Keratinocyte (primary cell): Measurements from ENCODE around the gene MSI2. TPM values are rescaled to one million over a fixed set of nuclear protein-coding genes. Genes with fewer than 3 reads are reported as not detected.

Source experiments
- DNase-seq: peaks from one replicate; pipeline ENCODE4 v3.0.0-alpha.2; 2011; ENCODE audit warnings: low read depth, missing footprints, low spot score
- FAIRE-seq: peaks from 2 replicates; lab custom pipeline; 2011; peaks lifted over from hg19 to GRCh38; lab: Jason Lieb, UNC
- H2AFZ ChIP-seq: 2 replicates; pipeline ENCODE4 v1.6.0; 2012; ENCODE audit warnings: low read length, control low read depth, inconsistent platforms; ENCODE audit not compliant: control insufficient read depth
- H3K27ac ChIP-seq: 2 replicates; pipeline ENCODE4 v1.5.1; 2011; ENCODE audit warnings: low read length; ENCODE audit not compliant: control insufficient read depth, insufficient read depth
- H3K27me3 ChIP-seq: 3 replicates; pipeline ENCODE4 v1.6.0; 2011; ENCODE audit warnings: low read length; ENCODE audit not compliant: control insufficient read depth, insufficient read depth; ENCODE audit errors: extremely low read depth
- H3K36me3 ChIP-seq, 2 experiments: 2 replicates in 1 of 2; 3 replicates in 1 of 2; pipeline ENCODE4 v1.5.1; 2011; ENCODE audit warnings: low read length in 2 of 2, mild to moderate bottlenecking in 1 of 2; ENCODE audit not compliant: control insufficient read depth in 2 of 2, insufficient read depth in 2 of 2; ENCODE audit errors: extremely low read depth in 1 of 2
- H3K4me1 ChIP-seq: 3 replicates; pipeline ENCODE4 v1.5.1; 2011; ENCODE audit warnings: low read length; ENCODE audit not compliant: control insufficient read depth, insufficient read depth; ENCODE audit errors: extremely low read depth
- H3K4me2 ChIP-seq: 3 replicates; pipeline ENCODE4 v1.6.0; 2011; ENCODE audit warnings: low read depth, low read length; ENCODE audit not compliant: control insufficient read depth, insufficient read depth; ENCODE audit errors: extremely low read depth
- H3K4me3 ChIP-seq, 3 experiments: fragments of 200-600 bp in 1 of 3; sonication (generic) in 1 of 3; 2 replicates in 2 of 3; 3 replicates in 1 of 3; pipeline ENCODE4 v1.5.1; 2011 to 2016; ENCODE audit warnings: low read length in 3 of 3, mild to moderate bottlenecking in 3 of 3, control low read depth in 2 of 3, inconsistent platforms in 1 of 3, low read depth in 1 of 3, mixed read lengths in 1 of 3, mixed run types in 1 of 3, moderate library complexity in 1 of 3; ENCODE audit not compliant: control insufficient read depth in 2 of 3, insufficient read depth in 2 of 3; ENCODE audit errors: extremely low read depth in 1 of 3
- H3K79me2 ChIP-seq: 2 replicates; pipeline ENCODE4 v1.6.0; 2012; ENCODE audit warnings: low read length; ENCODE audit not compliant: control insufficient read depth, insufficient read depth
- H3K9ac ChIP-seq: 3 replicates; pipeline ENCODE4 v1.6.0; 2011; ENCODE audit warnings: low read length; ENCODE audit not compliant: control insufficient read depth, insufficient read depth; ENCODE audit errors: extremely low read depth
- H3K9me1 ChIP-seq: 3 replicates; pipeline ENCODE4 v1.6.0; 2011; ENCODE audit warnings: low read length; ENCODE audit not compliant: control insufficient read depth, insufficient read depth; ENCODE audit errors: extremely low read depth
- H3K9me3 ChIP-seq: 2 replicates; pipeline ENCODE4 v1.5.1; 2012; ENCODE audit warnings: low read depth, low read length; ENCODE audit not compliant: control insufficient read depth
- H4K20me1 ChIP-seq: 3 replicates; pipeline ENCODE4 v1.6.0; 2011; ENCODE audit warnings: low read length; ENCODE audit not compliant: control insufficient read depth, insufficient read depth; ENCODE audit errors: extremely low read depth
- CTCF ChIP-seq, 3 experiments: IDR thresholded peaks in 1 of 3; conservative IDR thresholded peaks in 1 of 3; optimal IDR thresholded peaks in 1 of 3; 2 replicates in 2 of 3; 3 replicates in 1 of 3; pipeline versions ENCODE3 to v1.5.1; 2011; ENCODE audit warnings: low read length in 3 of 3, mild to moderate bottlenecking in 3 of 3, moderate library complexity in 2 of 3, control low read depth in 1 of 3, inconsistent platforms in 1 of 3; ENCODE audit not compliant: insufficient read depth in 2 of 3; ENCODE audit errors: extremely low read depth in 1 of 3
- EZH2 ChIP-seq: IDR thresholded peaks from one replicate; pipeline ENCODE4 v1.6.1; 2012; ENCODE audit warnings: inconsistent platforms, mild to moderate bottlenecking, low read length, moderate library complexity
- dilution Hi-C: fragments of 300-500 bp; cut with MboI; formaldehyde crosslinking; loops from one replicate; pipeline ENCODE4 v1.7.0; 2020; ENCODE audit warnings: low sequenced_read_pairs; ENCODE audit not compliant: extremely low pct_ligation_motif_present
- polyA plus RNA-seq, 5 experiments: library from polyadenylated mRNA; depleted of rRNA in 3 of 5; stranded (reverse) in 3 of 5; stranded (forward) in 1 of 5; unstranded in 1 of 5; fragments of >200 nt; gene quantifications; 1 replicate in 1 of 5; 2 replicates in 3 of 5; 3 replicates in 1 of 5; pipeline versions ENCODE4 v1.2.1 to v1.2.3, GENCODE V29; 2011 to 2012; ENCODE audit warnings: missing spikeins in 2 of 5, low read depth in 1 of 5, low replicate concordance in 1 of 5

MSI2 gene
- polyA plus RNA-seq, 1 donor (not counting 4 experiments of a cell fraction or from before 2014, with no cell fraction given): 22.3 TPM

GRCh38 chr17:57270801-57271245 is 14.5 kb downstream of the MSI2 start:
- Histone ChIP-seq H4K20me1 (peaks cover 2% of the 10 kb centered on the region), H3K4me1 (no peaks in the 10 kb centered on the region), H2AFZ (no peak overlapping the region), H3K27ac (no peak overlapping the region), H3K4me2 (no peak overlapping the region), H3K9me1 (no peaks in the 10 kb centered on the region), H3K27me3 (no peaks in the 10 kb centered on the region), H3K9ac (no peak overlapping the region), H3K4me3 (no peak overlapping the region), H3K9me3 (no peaks in the 10 kb centered on the region), H3K36me3 (peaks cover 8 to 10% of the 10 kb centered on the region in 2 experiments), H3K79me2 (no peaks in the 10 kb centered on the region)
- DNase-seq (no peak), FAIRE-seq (no peak)
- TF ChIP-seq CTCF (optimal IDR thresholded peaks at IDR 0.05 in 1 of 3, IDR thresholded peaks at IDR 0.05 in 1 of 3, conservative IDR thresholded peaks at IDR 0.05 in 1 of 3; ENCODE audit: extremely low read depth in 1 of 3, insufficient read depth in 2 of 3, low read length in 3 of 3) (no peak), EZH2 (no peak)
- dilution Hi-C loops: no loop called here

DNA sequence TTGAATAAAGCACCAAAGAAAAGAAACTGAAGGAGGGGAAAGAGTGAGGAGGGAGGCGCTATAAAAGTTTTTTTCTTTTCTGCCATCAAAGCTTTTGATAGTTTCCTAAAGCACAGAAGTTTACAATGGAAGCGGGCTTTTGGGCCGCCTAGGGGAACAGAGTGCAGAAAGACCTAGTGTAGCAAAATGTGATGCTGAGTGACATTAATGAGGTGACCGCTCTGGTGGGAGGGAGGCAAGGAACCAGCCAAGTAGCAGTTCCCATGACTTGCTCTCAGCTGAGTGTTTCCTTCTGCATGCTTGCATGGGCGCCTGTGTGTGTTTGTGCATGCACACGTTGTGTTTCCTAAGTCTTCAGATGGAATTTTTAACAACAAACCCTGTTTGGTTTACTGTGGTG is 15.5 kb downstream of the MSI2 start:
- no peaks in the 10 kb centered on the region for H3K9me3 ChIP-seq
- H3K27me3 ChIP-seq: no peaks in the 10 kb centered on the region
- H3K9ac ChIP-seq: no peak overlapping the region
- no peak for TF ChIP-seq EZH2
- TF ChIP-seq CTCF (optimal IDR thresholded peaks at IDR 0.05 in 1 of 3, IDR thresholded peaks at IDR 0.05 in 1 of 3, conservative IDR thresholded peaks at IDR 0.05 in 1 of 3; ENCODE audit: extremely low read depth in 1 of 3, insufficient read depth in 2 of 3, low read length in 3 of 3): no peak
- FAIRE-seq (no peak), DNase-seq (no peak)
- no peaks in the 10 kb centered on the region for H3K9me1 ChIP-seq
- H3K4me2 ChIP-seq: no peak overlapping the region
- dilution Hi-C loops: no loop called here
- H3K79me2 ChIP-seq: no peaks in the 10 kb centered on the region
- no peak overlapping the region for H3K4me3 ChIP-seq
- H3K27ac ChIP-seq: no peak overlapping the region
- H3K36me3 ChIP-seq: peaks cover 8 to 10% of the 10 kb centered on the region in 2 experiments
- H3K4me1 ChIP-seq: no peaks in the 10 kb centered on the region
- peaks cover 2% of the 10 kb centered on the region for H4K20me1 ChIP-seq
- H2AFZ ChIP-seq: no peak overlapping the region
